Stimulated activated CD8-positive, alpha-beta memory T cell treated with anti-CD3 and anti-CD28 coated beads, Interleukin-12 subunit alpha, Interleukin-12 subunit beta, amount 100 ng/mL, for 24 hours (primary cell): Measurements from ENCODE around the gene ECM1.

ENCODE experiments used
- DNase-seq: peaks from one replicate; pipeline ENCODE4 v3.0.0-alpha.2; 2020; ENCODE audit errors: extremely low read depth

The ECM1 gene

DNA sequence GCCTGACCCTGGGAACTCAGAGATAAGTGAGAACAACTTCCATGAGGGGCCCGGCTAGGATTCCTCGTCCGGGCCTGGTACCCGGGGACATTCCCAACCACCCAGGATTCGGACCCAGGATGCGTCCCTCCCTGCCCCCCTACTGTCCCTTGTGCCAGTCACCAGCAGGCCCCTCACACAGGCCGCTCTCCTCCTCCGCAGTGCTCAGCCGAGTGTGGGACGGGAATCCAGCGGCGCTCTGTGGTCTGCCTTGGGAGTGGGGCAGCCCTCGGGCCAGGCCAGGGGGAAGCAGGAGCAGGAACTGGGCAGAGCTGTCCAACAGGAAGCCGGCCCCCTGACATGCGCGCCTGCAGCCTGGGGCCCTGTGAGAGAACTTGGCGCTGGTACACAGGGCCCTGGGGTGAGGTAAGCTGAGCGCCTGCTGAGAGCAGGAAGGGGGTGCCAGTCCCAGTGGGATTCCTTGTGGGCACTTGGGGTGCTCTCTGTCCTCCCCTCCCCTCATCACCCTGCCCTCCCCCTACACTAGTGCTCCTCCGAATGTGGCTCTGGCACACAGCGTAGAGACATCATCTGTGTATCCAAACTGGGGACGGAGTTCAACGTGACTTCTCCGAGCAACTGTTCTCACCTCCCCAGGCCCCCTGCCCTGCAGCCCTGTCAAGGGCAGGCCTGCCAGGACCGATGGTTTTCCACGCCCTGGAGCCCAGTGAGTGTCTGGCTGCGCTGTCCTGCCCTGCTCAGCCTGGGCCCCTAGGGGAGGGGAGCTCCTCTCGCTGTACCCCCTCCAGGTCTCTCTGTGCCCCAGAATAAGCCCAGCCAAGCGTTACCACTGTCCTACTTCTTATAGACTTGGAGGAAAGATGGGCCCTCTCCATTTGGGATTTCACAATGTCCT, 51.1 kb downstream of the ECM1 start:
- DNase-seq, result no peak

DNA sequence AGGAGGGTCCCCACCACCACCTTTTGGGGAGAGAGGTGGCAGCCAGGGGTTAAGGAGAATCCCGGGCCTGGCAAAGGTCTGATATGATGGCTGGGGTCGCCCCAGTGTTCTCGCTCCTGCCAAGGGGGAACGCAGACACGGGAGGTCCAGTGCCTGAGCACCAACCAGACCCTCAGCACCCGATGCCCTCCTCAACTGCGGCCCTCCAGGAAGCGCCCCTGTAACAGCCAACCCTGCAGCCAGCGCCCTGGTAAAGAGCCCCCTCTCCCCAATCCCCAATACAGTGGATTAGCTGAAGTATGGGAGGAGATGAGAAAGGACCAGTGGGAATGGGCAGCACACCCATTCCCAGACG, 51.7 kb downstream of the ECM1 start:
- DNase-seq, result no peak

DNA sequence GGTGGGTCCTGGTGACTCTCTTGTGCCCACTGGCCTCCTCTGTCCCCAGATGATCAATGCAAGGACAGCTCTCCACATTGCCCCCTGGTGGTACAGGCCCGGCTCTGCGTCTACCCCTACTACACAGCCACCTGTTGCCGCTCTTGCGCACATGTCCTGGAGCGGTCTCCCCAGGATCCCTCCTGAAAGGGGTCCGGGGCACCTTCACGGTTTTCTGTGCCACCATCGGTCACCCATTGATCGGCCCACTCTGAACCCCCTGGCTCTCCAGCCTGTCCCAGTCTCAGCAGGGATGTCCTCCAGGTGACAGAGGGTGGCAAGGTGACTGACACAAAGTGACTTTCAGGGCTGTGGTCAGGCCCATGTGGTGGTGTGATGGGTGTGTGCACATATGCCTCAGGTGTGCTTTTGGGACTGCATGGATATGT, 52.1 kb downstream of the ECM1 start:
- DNase-seq, result no peak

GRCh38 chr1:150560576-150561253, 52.8 kb downstream of the ECM1 start:
- peak; percentile 75 for DNase-seq

GRCh38 chr1:150561254-150561973, 53.5 kb downstream of the ECM1 start:
- no peak for DNase-seq

GRCh38 chr1:150561974-150562445, 54.1 kb downstream of the ECM1 start:
- peak; percentile 72 for DNase-seq

GRCh38 chr1:150562446-150563339, 54.8 kb downstream of the ECM1 start:
- DNase-seq, result peak; percentile 57
